IMR-90 (cell line): ENCODE data around the gene DMRT1.

Experiments used
- CTCF ChIP-seq: conservative IDR thresholded peaks from 2 replicates; pipeline ENCODE4 v1.5.1; 2012; ENCODE audit warnings: mild to moderate bottlenecking, low read depth, low read length, improper control_type of control experiment
- POLR2A ChIP-seq: IDR thresholded peaks from 2 replicates; pipeline ENCODE4 v1.6.1; 2012; ENCODE audit warnings: mild to moderate bottlenecking, low read depth, low read length
- RAD21 ChIP-seq: IDR thresholded peaks from 2 replicates; pipeline ENCODE4 v1.6.1; 2012; ENCODE audit warnings: low read length, improper control_type of control experiment
- RFX5 ChIP-seq: IDR thresholded peaks from 2 replicates; pipeline ENCODE4 v1.8.0; 2012; ENCODE audit warnings: low read depth, mild to moderate bottlenecking, low read length, moderate library complexity

- no peak for TF ChIP-seq CTCF
- TF ChIP-seq RAD21: no peak
- no peak for TF ChIP-seq POLR2A
- TF ChIP-seq RFX5: no peak
Observed at GRCh38 chr9:1014225-1014624, 172.7 kb downstream of the DMRT1 start.
